Epithelial cell of esophagus (primary cell): Measurements from ENCODE around the gene OR6P1.

Source experiments
- DNase-seq: peaks from one replicate; pipeline ENCODE4 v3.0.0; 2010; ENCODE audit warnings: low read depth
- H3K4me3 ChIP-seq: 2 replicates; pipeline ENCODE4 v1.5.1; 2011; ENCODE audit warnings: mild to moderate bottlenecking, low read length, control low read depth
- TF ChIP-seq, protein P1 (sequence below): IDR thresholded peaks from 2 replicates; pipeline ENCODE4 v1.5.1; 2011; ENCODE audit warnings: low read depth, mild to moderate bottlenecking, low read length, control low read depth, inconsistent platforms; ENCODE audit not compliant: insufficient read depth; ENCODE audit errors: missing control alignments

The OR6P1 gene

GRCh38 chr1:158520955-158521665, 49.3 kb downstream of the OR6P1 start:
- H3K4me3 ChIP-seq = no peak overlapping the region
- no peak for DNase-seq
- TF ChIP-seq, protein P1, sequence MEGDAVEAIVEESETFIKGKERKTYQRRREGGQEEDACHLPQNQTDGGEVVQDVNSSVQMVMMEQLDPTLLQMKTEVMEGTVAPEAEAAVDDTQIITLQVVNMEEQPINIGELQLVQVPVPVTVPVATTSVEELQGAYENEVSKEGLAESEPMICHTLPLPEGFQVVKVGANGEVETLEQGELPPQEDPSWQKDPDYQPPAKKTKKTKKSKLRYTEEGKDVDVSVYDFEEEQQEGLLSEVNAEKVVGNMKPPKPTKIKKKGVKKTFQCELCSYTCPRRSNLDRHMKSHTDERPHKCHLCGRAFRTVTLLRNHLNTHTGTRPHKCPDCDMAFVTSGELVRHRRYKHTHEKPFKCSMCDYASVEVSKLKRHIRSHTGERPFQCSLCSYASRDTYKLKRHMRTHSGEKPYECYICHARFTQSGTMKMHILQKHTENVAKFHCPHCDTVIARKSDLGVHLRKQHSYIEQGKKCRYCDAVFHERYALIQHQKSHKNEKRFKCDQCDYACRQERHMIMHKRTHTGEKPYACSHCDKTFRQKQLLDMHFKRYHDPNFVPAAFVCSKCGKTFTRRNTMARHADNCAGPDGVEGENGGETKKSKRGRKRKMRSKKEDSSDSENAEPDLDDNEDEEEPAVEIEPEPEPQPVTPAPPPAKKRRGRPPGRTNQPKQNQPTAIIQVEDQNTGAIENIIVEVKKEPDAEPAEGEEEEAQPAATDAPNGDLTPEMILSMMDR = no peak

DNA sequence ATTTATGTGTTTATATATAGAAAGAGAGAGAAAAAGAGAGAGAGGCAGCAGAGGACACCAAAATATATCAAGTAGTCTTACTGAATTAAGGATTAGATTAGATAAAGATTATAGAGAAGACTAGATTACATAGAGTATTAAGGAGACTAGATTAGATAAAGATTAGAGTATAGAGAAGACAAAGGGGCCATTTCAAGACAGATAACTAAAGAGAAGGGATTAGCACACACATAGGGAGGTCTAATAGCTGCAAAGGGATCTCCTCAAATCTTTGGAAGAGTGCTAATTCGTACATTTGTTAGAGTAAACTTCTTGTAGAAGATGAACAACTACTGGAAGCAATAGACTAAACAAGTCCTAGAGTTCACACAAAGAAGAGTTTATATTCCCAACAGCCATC, 50.4 kb downstream of the OR6P1 start:
- TF ChIP-seq, protein P1 = no peak
- DNase-seq = no peak

GRCh38 chr1:158516966-158517365, 53.4 kb downstream of the OR6P1 start:
- TF ChIP-seq, protein P1 = no peak
- no peak for DNase-seq
- no peak overlapping the region for H3K4me3 ChIP-seq

More for the DNA sequence above, 50.4 kb downstream of the OR6P1 start:
- no peak overlapping the region for H3K4me3 ChIP-seq
